ENCODE data around the gene PADI2. TPM values are rescaled to one million over a fixed set of nuclear protein-coding genes. Genes with fewer than 3 reads are reported as not detected.

The PADI2 gene
- total RNA-seq, 4 donors from 2014 or later: 2.4 to 12.2 (median 6.3) TPM

DNA sequence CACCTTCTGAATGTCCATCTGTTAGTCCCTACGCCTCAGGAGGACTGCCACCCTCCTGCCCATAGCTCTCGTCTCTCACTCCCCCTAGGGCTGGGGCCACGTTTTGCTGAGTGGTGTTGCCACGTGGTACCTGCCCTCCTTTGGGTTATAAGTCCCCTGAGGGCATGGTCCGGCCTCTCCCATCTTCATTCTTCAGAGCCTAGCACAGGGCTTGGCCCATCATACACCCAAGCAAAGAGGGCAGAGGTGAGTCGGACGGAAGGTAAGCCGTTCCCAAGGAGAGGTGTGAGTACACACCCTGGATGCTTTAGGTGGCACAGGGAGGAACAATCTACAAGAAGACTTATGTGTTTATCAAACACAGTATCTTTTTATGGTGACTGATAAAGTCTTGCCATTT lies 10.9 kb downstream of the PADI2 start:
- Histone ChIP-seq H3K27me3 (no peaks in the 10 kb centered on the region), H3K4me1 (peaks cover 0 to 10% (median 0%) of the 10 kb centered on the region in 4 donors), H3K4me3 (no peak overlapping the region), H3K36me3 (no peaks in the 10 kb centered on the region), H3K27ac (no peak overlapping the region), H3K9me3 (no peaks in the 10 kb centered on the region)
- TF ChIP-seq, protein P1, sequence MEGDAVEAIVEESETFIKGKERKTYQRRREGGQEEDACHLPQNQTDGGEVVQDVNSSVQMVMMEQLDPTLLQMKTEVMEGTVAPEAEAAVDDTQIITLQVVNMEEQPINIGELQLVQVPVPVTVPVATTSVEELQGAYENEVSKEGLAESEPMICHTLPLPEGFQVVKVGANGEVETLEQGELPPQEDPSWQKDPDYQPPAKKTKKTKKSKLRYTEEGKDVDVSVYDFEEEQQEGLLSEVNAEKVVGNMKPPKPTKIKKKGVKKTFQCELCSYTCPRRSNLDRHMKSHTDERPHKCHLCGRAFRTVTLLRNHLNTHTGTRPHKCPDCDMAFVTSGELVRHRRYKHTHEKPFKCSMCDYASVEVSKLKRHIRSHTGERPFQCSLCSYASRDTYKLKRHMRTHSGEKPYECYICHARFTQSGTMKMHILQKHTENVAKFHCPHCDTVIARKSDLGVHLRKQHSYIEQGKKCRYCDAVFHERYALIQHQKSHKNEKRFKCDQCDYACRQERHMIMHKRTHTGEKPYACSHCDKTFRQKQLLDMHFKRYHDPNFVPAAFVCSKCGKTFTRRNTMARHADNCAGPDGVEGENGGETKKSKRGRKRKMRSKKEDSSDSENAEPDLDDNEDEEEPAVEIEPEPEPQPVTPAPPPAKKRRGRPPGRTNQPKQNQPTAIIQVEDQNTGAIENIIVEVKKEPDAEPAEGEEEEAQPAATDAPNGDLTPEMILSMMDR (IDR thresholded peaks at IDR 0.05): no peak
- TF ChIP-seq POLR2A (IDR thresholded peaks at IDR 0.05) (no peak), EP300 (IDR thresholded peaks at IDR 0.05) (no peak)
- 81 to 87% methylated on average over 8 of the region's 8 CpGs for WGBS, 2 donors
- no peak for DNase-seq (ENCODE audit: low spot score in 2 of 2)

DNA sequence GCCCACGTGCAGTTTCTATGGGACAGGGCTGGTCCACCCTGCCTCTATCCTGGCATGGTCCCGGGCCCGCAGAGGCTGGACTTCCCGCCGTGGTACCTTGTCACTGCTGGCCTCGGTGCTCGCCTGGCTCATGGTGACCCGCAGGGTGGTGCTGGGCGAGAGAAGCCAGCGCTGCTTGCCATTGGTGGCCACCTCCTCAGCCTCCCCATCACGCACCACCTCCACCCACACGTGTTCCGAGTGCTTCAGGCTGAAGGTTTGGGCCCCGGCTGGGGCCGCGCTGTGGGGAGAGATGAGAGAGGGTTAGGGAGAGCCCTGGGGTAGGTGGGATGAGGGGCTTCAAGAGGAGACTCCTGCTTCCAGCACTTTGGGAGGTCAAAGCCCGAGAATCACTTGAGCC lies 14.5 kb downstream of the PADI2 start:
- no peaks in the 10 kb centered on the region for H3K9me3 ChIP-seq
- H3K4me3 ChIP-seq: no peak overlapping the region
- DNase-seq (ENCODE audit: low spot score in 2 of 2): no peak
- H3K36me3 ChIP-seq: no peaks in the 10 kb centered on the region
- H3K27ac ChIP-seq: no peak overlapping the region
- WGBS, 2 donors: 92 to 94% methylated on average over 15 to 17 of the region's 17 CpGs
- no peaks in the 10 kb centered on the region for H3K27me3 ChIP-seq
- peaks cover 0 to 4% (median 0%) of the 10 kb centered on the region in 4 donors for H3K4me1 ChIP-seq
- TF ChIP-seq EP300 (IDR thresholded peaks at IDR 0.05): no peak
- TF ChIP-seq, protein P1 (IDR thresholded peaks at IDR 0.05): no peak
- no peak for TF ChIP-seq POLR2A (IDR thresholded peaks at IDR 0.05)

- 77 to 86% methylated on average over 2 of the region's 2 CpGs for WGBS, 2 donors
- Histone ChIP-seq H3K36me3 (no peaks in the 10 kb centered on the region), H3K4me3 (no peak overlapping the region), H3K27ac (no peak overlapping the region), H3K9me3 (no peaks in the 10 kb centered on the region), H3K27me3 (no peaks in the 10 kb centered on the region), H3K4me1 (peaks cover 0 to 23% (median 9%) of the 10 kb centered on the region in 4 donors)
- no peak for DNase-seq (ENCODE audit: low spot score in 2 of 2)
- no peak for TF ChIP-seq POLR2A (IDR thresholded peaks at IDR 0.05)
- TF ChIP-seq, protein P1 (IDR thresholded peaks at IDR 0.05): no peak
Measured at GRCh38 chr1:17102232-17102631, 17.0 kb downstream of the PADI2 start.

DNA sequence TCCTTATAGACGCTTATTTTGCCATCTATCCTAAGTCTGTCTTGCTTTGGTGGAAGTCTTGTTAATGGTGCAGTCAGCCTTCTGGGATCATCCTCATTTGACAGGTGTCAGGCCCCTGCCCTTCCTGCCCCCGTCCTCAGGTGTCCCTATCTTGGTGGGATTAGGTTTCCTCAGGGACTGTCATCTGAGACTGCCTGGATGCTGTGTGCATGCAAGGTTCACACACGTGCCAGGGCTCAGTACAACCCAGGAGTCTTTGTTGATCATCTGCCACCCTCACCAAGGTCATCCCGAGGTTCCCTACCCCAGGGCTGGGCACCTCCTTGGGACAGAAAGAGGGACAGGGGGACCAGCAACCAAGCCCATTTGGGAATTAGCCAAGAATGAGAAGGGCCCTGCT lies 18.0 kb downstream of the PADI2 start:
- Histone ChIP-seq H3K27me3 (no peaks in the 10 kb centered on the region), H3K4me1 (peaks cover 0 to 26% (median 9%) of the 10 kb centered on the region in 4 donors), H3K9me3 (no peaks in the 10 kb centered on the region), H3K27ac (no peak overlapping the region), H3K4me3 (no peak overlapping the region), H3K36me3 (no peaks in the 10 kb centered on the region)
- 79 to 90% methylated on average over 4 of the region's 4 CpGs for WGBS, 2 donors
- TF ChIP-seq EP300 (IDR thresholded peaks at IDR 0.05): no peak
- TF ChIP-seq, protein P1 (IDR thresholded peaks at IDR 0.05): no peak
- no peak for TF ChIP-seq POLR2A (IDR thresholded peaks at IDR 0.05)
- no peak for DNase-seq (ENCODE audit: low spot score in 2 of 2)

- Histone ChIP-seq H3K27ac (peak overlapping the region in 2 of 4 donors; percentile 71 to 74), H3K36me3 (no peaks in the 10 kb centered on the region), H3K9me3 (no peaks in the 10 kb centered on the region), H3K27me3 (no peaks in the 10 kb centered on the region), H3K4me1 (peaks cover 0 to 26% (median 9%) of the 10 kb centered on the region in 4 donors), H3K4me3 (no peak overlapping the region)
- 62 to 63% methylated on average over 10 of the region's 10 CpGs for WGBS, 2 donors
- TF ChIP-seq POLR2A (IDR thresholded peaks at IDR 0.05): no peak
- TF ChIP-seq, protein P1 (IDR thresholded peaks at IDR 0.05): no peak
- no peak for TF ChIP-seq EP300 (IDR thresholded peaks at IDR 0.05)
- DNase-seq (ENCODE audit: low spot score in 2 of 2): no peak
Measured at GRCh38 chr1:17099616-17100340, 19.5 kb downstream of the PADI2 start.

Measured in tibial nerve (tissue), 4 donors.